ENCODE results near the gene ATP8B3. TPM values are rescaled to one million over a fixed set of nuclear protein-coding genes. Genes with fewer than 3 reads are reported as not detected.

Gene ATP8B3
- total RNA-seq, 1 donor from 2014 or later = 1.5 TPM

DNA sequence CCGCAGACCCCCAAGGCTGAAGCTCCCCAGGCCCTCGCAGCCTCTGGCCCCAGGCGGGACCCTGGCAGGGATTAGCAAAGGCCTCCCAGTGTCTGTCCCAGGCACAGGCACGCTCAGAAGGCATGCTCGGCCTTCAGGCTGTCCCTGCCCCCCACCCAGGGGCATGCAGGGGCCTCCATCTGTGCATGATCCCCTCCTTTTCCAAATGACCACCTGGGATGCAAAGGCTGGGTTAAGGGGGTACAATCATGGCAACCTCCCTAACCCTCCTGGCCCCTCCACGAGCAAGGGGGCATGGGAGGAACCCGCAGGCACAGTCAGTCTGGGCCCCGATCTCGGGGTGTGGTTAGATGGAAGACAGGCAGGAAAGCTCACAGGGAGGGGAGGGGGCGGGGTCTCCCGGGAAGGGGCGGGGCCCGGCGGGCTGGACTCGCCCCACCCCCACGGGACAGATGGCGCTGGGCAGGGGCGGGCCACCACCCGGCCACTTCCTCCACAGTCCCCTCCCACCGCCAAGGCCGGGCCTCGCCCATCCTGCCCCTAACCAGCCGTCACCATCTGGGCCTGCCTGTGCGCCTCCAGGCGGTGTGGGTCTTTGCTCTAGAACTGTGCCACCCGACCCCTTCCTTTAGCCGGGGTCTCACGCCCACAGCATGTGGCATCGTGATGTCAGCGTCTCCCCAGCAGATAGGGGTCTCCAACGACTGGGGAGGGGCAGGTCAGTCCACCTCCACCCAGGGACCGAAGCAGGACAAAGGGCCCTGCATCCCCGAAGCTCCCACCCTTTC, 43.2 kb upstream of the ATP8B3 start:
- no peaks in the 10 kb centered on the region for H3K36me3 Mint-ChIP-seq
- no peaks in the 10 kb centered on the region for H3K9me3 Mint-ChIP-seq
- H3K4me1 Mint-ChIP-seq (ENCODE audit: unreplicated experiment) = peaks cover 11% of the 10 kb centered on the region
- peak overlapping the region; percentile 68 for H3K27ac Mint-ChIP-seq
- peak overlapping the region; percentile 36 for H3K4me3 Mint-ChIP-seq
- no peaks in the 10 kb centered on the region for H3K27me3 Mint-ChIP-seq
- no peak for DNase-seq (ENCODE audit: extremely low spot score, unreplicated experiment)
- TF ChIP-seq CTCF (conservative IDR thresholded peaks at IDR 0.05) = no peak

DNA sequence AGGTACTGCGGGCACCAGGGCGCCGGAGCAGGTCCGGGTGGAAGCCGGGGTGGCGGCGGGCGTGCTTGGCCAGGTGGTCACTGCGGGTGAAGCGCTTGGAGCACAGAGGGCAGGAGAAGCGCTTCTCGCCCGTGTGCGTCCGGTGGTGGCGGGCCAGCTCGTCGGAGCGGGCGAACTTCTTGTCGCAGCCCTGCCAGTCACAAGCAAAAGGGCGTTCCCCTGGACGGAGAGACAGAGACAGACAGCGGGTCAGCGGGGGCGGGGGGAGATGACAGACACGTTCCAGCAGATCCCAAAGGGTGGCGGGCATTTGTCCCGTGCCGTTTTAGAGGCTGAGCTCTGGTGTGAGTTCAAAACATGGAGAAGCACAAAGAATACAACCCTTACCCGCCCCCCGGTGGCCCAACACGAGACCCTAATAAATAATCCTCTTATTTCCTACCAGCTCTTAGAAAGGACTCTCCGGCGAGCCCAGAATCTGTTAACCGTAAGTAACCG, 42.5 kb upstream of the ATP8B3 start:
- H3K27ac Mint-ChIP-seq = peak overlapping the region; percentile 36

DNA sequence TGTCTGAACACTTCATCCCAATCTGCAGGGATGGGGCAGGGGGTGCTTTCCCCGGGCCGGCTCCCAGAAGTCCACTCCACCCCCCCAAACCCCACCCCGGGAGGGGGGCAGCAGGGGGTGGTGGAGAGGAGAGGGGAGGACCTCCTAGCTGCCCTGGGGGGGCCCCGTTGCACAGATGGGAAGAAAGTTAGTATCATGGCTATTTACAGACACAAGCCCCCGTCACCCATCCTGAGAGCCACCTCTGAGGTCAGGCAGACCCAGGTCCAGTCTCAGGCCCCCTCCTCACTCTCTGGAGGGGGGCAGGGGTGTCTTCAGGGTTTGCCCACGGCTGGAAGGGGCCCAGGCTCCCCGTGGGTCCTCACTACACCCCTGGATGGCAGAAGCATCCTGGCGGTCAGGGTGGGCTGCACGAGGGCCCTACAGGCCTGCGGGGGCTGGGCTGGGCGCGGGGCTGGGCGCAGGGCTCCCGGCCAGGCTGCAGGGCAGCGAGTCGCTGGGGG, 42.0 kb upstream of the ATP8B3 start:
- peaks cover 7% of the 10 kb centered on the region for H3K4me1 Mint-ChIP-seq (ENCODE audit: unreplicated experiment)
- H3K4me3 Mint-ChIP-seq = no peak overlapping the region
- TF ChIP-seq CTCF (conservative IDR thresholded peaks at IDR 0.05) = no peak
- no peak for DNase-seq (ENCODE audit: extremely low spot score, unreplicated experiment)
- no peaks in the 10 kb centered on the region for H3K27me3 Mint-ChIP-seq
- H3K36me3 Mint-ChIP-seq = no peaks in the 10 kb centered on the region
- H3K9me3 Mint-ChIP-seq = no peaks in the 10 kb centered on the region
- no peak overlapping the region for H3K27ac Mint-ChIP-seq

More for the DNA sequence above, 42.5 kb upstream of the ATP8B3 start:
- H3K4me1 Mint-ChIP-seq (ENCODE audit: unreplicated experiment) = peaks cover 11% of the 10 kb centered on the region
- H3K4me3 Mint-ChIP-seq = peak overlapping the region; percentile 36
- H3K27me3 Mint-ChIP-seq = no peaks in the 10 kb centered on the region
- no peak for TF ChIP-seq CTCF (conservative IDR thresholded peaks at IDR 0.05)
- no peak for DNase-seq (ENCODE audit: extremely low spot score, unreplicated experiment)
- no peaks in the 10 kb centered on the region for H3K9me3 Mint-ChIP-seq
- H3K36me3 Mint-ChIP-seq = no peaks in the 10 kb centered on the region

GRCh38 chr19:1853295-1854038, 41.4 kb upstream of the ATP8B3 start:
- DNase-seq (ENCODE audit: extremely low spot score, unreplicated experiment) = peak; percentile 87
- TF ChIP-seq CTCF (conservative IDR thresholded peaks at IDR 0.05) = peak; percentile 88
- no peaks in the 10 kb centered on the region for H3K27me3 Mint-ChIP-seq
- peak overlapping the region; percentile 91 for H3K27ac Mint-ChIP-seq
- peaks cover 6% of the 10 kb centered on the region for H3K4me1 Mint-ChIP-seq (ENCODE audit: unreplicated experiment)
- H3K36me3 Mint-ChIP-seq = no peaks in the 10 kb centered on the region
- no peaks in the 10 kb centered on the region for H3K9me3 Mint-ChIP-seq
- H3K4me3 Mint-ChIP-seq = peak overlapping the region; percentile 79

GRCh38 chr19:1852581-1853128, 40.6 kb upstream of the ATP8B3 start:
- H3K36me3 Mint-ChIP-seq = no peaks in the 10 kb centered on the region
- DNase-seq (ENCODE audit: extremely low spot score, unreplicated experiment) = no peak
- H3K4me1 Mint-ChIP-seq (ENCODE audit: unreplicated experiment) = peaks cover 6% of the 10 kb centered on the region
- no peak overlapping the region for H3K27ac Mint-ChIP-seq
- H3K4me3 Mint-ChIP-seq = no peak overlapping the region
- H3K9me3 Mint-ChIP-seq = no peaks in the 10 kb centered on the region
- no peaks in the 10 kb centered on the region for H3K27me3 Mint-ChIP-seq
- no peak for TF ChIP-seq CTCF (conservative IDR thresholded peaks at IDR 0.05)
